HepG2 (cell line): Measurements from ENCODE around the gene ARHGAP15. TPM values are rescaled to one million over a fixed set of nuclear protein-coding genes. Genes with fewer than 3 reads are reported as not detected.

Experiments
- ATAC-seq: fragments of 200-7000 bp; cut with Tn5 transposase; 3 replicates; pipeline ENCODE4 v1.9.1; 2020; ENCODE audit warnings: mild to moderate bottlenecking, moderate library complexity
- BruUV-seq: library from RNA; stranded (reverse); fragments of 400-500 nt; replicated peaks from 2 replicates; lab custom pipeline; 2021; lab: Mats Ljungman, UMichigan
- CTCF ChIA-PET: fragments of 300-600 bp; formaldehyde crosslinking; extraction: SDS; loops from one replicate; lab custom pipeline; 2021; ENCODE audit warnings: low total read pairs, inconsistent platforms, low intra/inter-chr PET ratio; lab: Yijun Ruan, JAX
- POLR2A ChIA-PET: fragments of 350-600 bp; sonication (Branson Sonifier 250); formaldehyde crosslinking; loops from one replicate; lab custom pipeline; 2020; ENCODE audit warnings: antibody characterized with exemption, inconsistent platforms; lab: Yijun Ruan, JAX
- DNase-seq: peaks from one replicate; pipeline ENCODE4 v3.0.0-alpha.2; 2015; ENCODE audit warnings: low spot score
- FAIRE-seq: peaks from 3 replicates; lab custom pipeline; 2011; peaks lifted over from hg19 to GRCh38; lab: Jason Lieb, UNC
- H2AFZ ChIP-seq: one replicate; pipeline ENCODE4 v1.6.1; 2011; ENCODE audit warnings: low read length, inconsistent platforms
- H3K27ac ChIP-seq: fragments of 300-600 bp; 3 replicates; pipeline ENCODE4 v1.8.0; 2011; ENCODE audit warnings: mixed run types, mild to moderate bottlenecking, mixed read lengths, low read length, inconsistent platforms; ENCODE audit not compliant: insufficient read depth; ENCODE audit errors: extremely low read length
- H3K27me3 ChIP-seq, 2 experiments: fragments of 200-600 bp in 1 of 2; 2 replicates in 1 of 2; 3 replicates in 1 of 2; pipeline versions ENCODE4 v1.6.0 to v1.8.0; 2011; ENCODE audit warnings: low read length in 2 of 2, mild to moderate bottlenecking in 2 of 2, moderate library complexity in 2 of 2, inconsistent platforms in 1 of 2; ENCODE audit not compliant: insufficient read depth in 2 of 2, control insufficient read depth in 1 of 2
- H3K36me3 ChIP-seq, 2 experiments: fragments of 200-600 bp in 1 of 2; replicated peaks in 1 of 2; 2 replicates in 1 of 2; 3 replicates in 1 of 2; pipeline versions ENCODE4 v1.5.1 to v1.8.0; 2011; ENCODE audit warnings: low read length in 2 of 2, inconsistent platforms in 1 of 2; ENCODE audit not compliant: insufficient read depth in 2 of 2, control insufficient read depth in 1 of 2
- H3K4me1 ChIP-seq: 2 replicates; pipeline ENCODE4 v1.5.1; 2012; ENCODE audit warnings: low read length, inconsistent platforms; ENCODE audit not compliant: insufficient read depth
- H3K4me2 ChIP-seq: 2 replicates; pipeline ENCODE4 v1.6.0; 2011; ENCODE audit warnings: low read depth, low read length, inconsistent platforms
- H3K4me3 ChIP-seq, 3 experiments: fragments of 200-600 bp in 1 of 3; sonication (generic), shearing (Covaris generic) in 1 of 3; replicated peaks in 1 of 3; 2 replicates each; pipeline ENCODE4 v1.5.1; 2011 to 2016; ENCODE audit warnings: low read length in 3 of 3, inconsistent platforms in 2 of 3, low read depth in 2 of 3, mild to moderate bottlenecking in 2 of 3, control low read depth in 1 of 3, mixed read lengths in 1 of 3; ENCODE audit not compliant: insufficient read depth in 1 of 3
- H3K79me2 ChIP-seq: one replicate; pipeline ENCODE4 v1.6.1; 2011; ENCODE audit warnings: low read length, inconsistent platforms; ENCODE audit not compliant: insufficient read depth
- H3K9ac ChIP-seq: 2 replicates; pipeline ENCODE4 v1.6.0; 2011; ENCODE audit warnings: mild to moderate bottlenecking, low read depth, low read length, inconsistent platforms; ENCODE audit not compliant: insufficient read depth
- H3K9me3 ChIP-seq: 2 replicates; pipeline ENCODE4 v1.5.1; 2012; ENCODE audit warnings: mild to moderate bottlenecking, low read length
- H4K20me1 ChIP-seq: 2 replicates; pipeline ENCODE4 v1.6.0; 2011; ENCODE audit warnings: inconsistent platforms, mild to moderate bottlenecking, low read length, moderate library complexity; ENCODE audit not compliant: insufficient read depth
- ARID3A ChIP-seq: IDR thresholded peaks from 2 replicates; pipeline ENCODE4 v1.6.1; 2012; ENCODE audit warnings: low read depth, low read length, improper control_type of control experiment
- ARNT ChIP-seq: fragments of 450-650 bp; IDR thresholded peaks from 2 replicates; pipeline ENCODE4 v1.6.1; 2017
- DBP ChIP-seq: sonication (generic); formaldehyde crosslinking; IDR thresholded peaks from 2 replicates; pipeline ENCODE4 v1.4.0; 2020; ENCODE audit warnings: missing genetic modification reagents; ENCODE audit errors: not compliant biosample characterization
- GLI4 ChIP-seq: sonication (generic); formaldehyde crosslinking; IDR thresholded peaks from 2 replicates; pipeline ENCODE4 v1.5.1; 2020; ENCODE audit warnings: missing genetic modification reagents, mild to moderate bottlenecking, moderate library complexity, borderline replicate concordance
- HOXA5 ChIP-seq: sonication (generic); formaldehyde crosslinking; IDR thresholded peaks from 2 replicates; pipeline ENCODE4 v1.4.0; 2020; ENCODE audit warnings: missing genetic modification reagents
- MBNL3 ChIP-seq: fragments of 250-450 bp; sonication (Bioruptor Pico); conservative IDR thresholded peaks from 2 replicates; pipeline ENCODE4 v1.8.0; 2022; ENCODE audit warnings: mild to moderate bottlenecking, inconsistent platforms
- NONO ChIP-seq, 2 experiments: fragments of 450-650 bp in 1 of 2; sonication (generic) in 1 of 2; formaldehyde crosslinking in 1 of 2; IDR thresholded peaks in 1 of 2; conservative IDR thresholded peaks in 1 of 2; 2 replicates each; pipeline versions ENCODE4 v1.6.1 to v1.8.0; 2017 to 2022; ENCODE audit warnings: mild to moderate bottlenecking in 1 of 2, missing genetic modification reagents in 1 of 2, moderate library complexity in 1 of 2
- RNF219 ChIP-seq: sonication (generic); formaldehyde crosslinking; IDR thresholded peaks from 2 replicates; pipeline ENCODE4 v1.5.0; 2020; ENCODE audit warnings: mild to moderate bottlenecking, missing genetic modification reagents
- SRSF4 ChIP-seq: fragments of 200-400 bp; formaldehyde crosslinking; IDR thresholded peaks from one replicate; pipeline ENCODE4 v1.6.1; 2018; ENCODE audit warnings: mild to moderate bottlenecking, low read depth, low read length, moderate library complexity; ENCODE audit not compliant: poor library complexity, severe bottlenecking
- ZBTB43 ChIP-seq: sonication (generic); formaldehyde crosslinking; conservative IDR thresholded peaks from 2 replicates; pipeline ENCODE4 v1.4.0; 2020; ENCODE audit warnings: missing genetic modification reagents
- ZNF205 ChIP-seq: IDR thresholded peaks from 2 replicates; pipeline ENCODE4 v1.6.1; 2018; ENCODE audit warnings: missing biosample characterization, missing genetic modification reagents
- WGBS: methylation state at CpG from one replicate; pipeline ENCODE4 v1.1.6; 2017; ENCODE audit warnings: low lambda C conversion rate; 5-methylcytosine and 5-hydroxymethylcytosine counted together
- in situ Hi-C: cut with HindIII; loops from 2 replicates; pipeline ENCODE4 v1.10.0; 2017; ENCODE audit warnings: low pct_unique_long_range_greater_than_20kb; ENCODE audit not compliant: extremely low pct_ligation_motif_present
- intact Hi-C: fragments of 100-400 bp; cut with micrococcal nuclease; formaldehyde crosslinking; loops from one replicate; pipeline ENCODE4 v1.10.0; 2022; ENCODE audit not compliant: unreplicated experiment
- polyA plus RNA-seq, 8 experiments: library from polyadenylated mRNA; depleted of rRNA in 3 of 8; stranded (reverse) in 7 of 8; unstranded in 1 of 8; fragments of >200 nt; fragmentation: Illumina TruSeq in 4 of 8; extraction: Trizol in 4 of 8; gene quantifications; 2 replicates each; pipeline versions ENCODE4 v1.2.1 to v1.2.3, GENCODE V29; 2011 to 2016; ENCODE audit warnings: low read depth in 4 of 8, missing spikeins in 1 of 8, mixed read lengths in 1 of 8; ENCODE audit not compliant: insufficient read depth in 1 of 8
- total RNA-seq, 5 experiments: library from RNA; depleted of rRNA; stranded (reverse); fragments of >200 nt; fragmentation: Illumina TruSeq; extraction: Trizol; gene quantifications; 2 replicates each; pipeline ENCODE4 v1.2.3, GENCODE V29; 2016; ENCODE audit warnings: low read depth in 1 of 5

The ARHGAP15 gene
- total and polyA plus RNA-seq, 2 of the 13 experiments (the other 11 are each of a cell fraction or from before 2014, with no cell fraction given): 0.04 TPM; not detected in 1

- H3K27me3 ChIP-seq: no peaks in the 10 kb centered on the region
- WGBS: 3% methylated on average over 2 of the region's 2 CpGs
- H3K9ac ChIP-seq: no peak overlapping the region
- CTCF ChIA-PET: no interaction called here
- no peak overlapping the region for H3K4me2 ChIP-seq
- intact Hi-C loops: no loop called here
- TF ChIP-seq GLI4 (CRISPR knock-in tag) (no peak), MBNL3 (CRISPR knock-in tag) (no peak), ARID3A (no peak)
- TF ChIP-seq, all 625 proteins: peak for 0
- ATAC-seq (no peak), FAIRE-seq (no peak), DNase-seq (no peak)
- H2AFZ ChIP-seq: no peak overlapping the region
- no peaks in the 10 kb centered on the region for H3K79me2 ChIP-seq
- POLR2A ChIA-PET: no interaction called here
- H3K4me1 ChIP-seq: no peaks in the 10 kb centered on the region
- no peaks in the 10 kb centered on the region for H4K20me1 ChIP-seq
- in situ Hi-C loops: no loop called here
- H3K4me3 ChIP-seq: no peak overlapping the region
- H3K27ac ChIP-seq: no peak overlapping the region
- no peaks in the 10 kb centered on the region for H3K36me3 ChIP-seq
- BruUV-seq: no TSS peak
- no peaks in the 10 kb centered on the region for H3K9me3 ChIP-seq
Observed at GRCh38 chr2:143700865-143701264, 571.6 kb downstream of the ARHGAP15 start.

GRCh38 chr2:143701785-143702184 is 572.6 kb downstream of the ARHGAP15 start:
- no TSS peak for BruUV-seq
- in situ Hi-C loops (no loop called here), intact Hi-C loops (no loop called here)
- no peak for DNase-seq
- no peak overlapping the region for H3K27ac ChIP-seq
- WGBS: 0% methylated on average over 1 of the region's 1 CpG
- no peaks in the 10 kb centered on the region for H3K79me2 ChIP-seq
- POLR2A ChIA-PET: no interaction called here
- H2AFZ ChIP-seq: no peak overlapping the region
- no peak overlapping the region for H3K4me2 ChIP-seq
- no peaks in the 10 kb centered on the region for H3K36me3 ChIP-seq
- no peak for FAIRE-seq
- no peak for ATAC-seq
- no peaks in the 10 kb centered on the region for H3K27me3 ChIP-seq
- no peak overlapping the region for H3K9ac ChIP-seq
- no peaks in the 10 kb centered on the region for H4K20me1 ChIP-seq
- CTCF ChIA-PET: no interaction called here
- H3K9me3 ChIP-seq: no peaks in the 10 kb centered on the region
- no peaks in the 10 kb centered on the region for H3K4me1 ChIP-seq
- H3K4me3 ChIP-seq: no peak overlapping the region
- no peak for TF ChIP-seq ARNT
- TF ChIP-seq HOXA5 (CRISPR knock-in tag): no peak
- TF ChIP-seq NONO (IDR thresholded peaks at IDR 0.05): no peak
- no peak for TF ChIP-seq NONO (CRISPR knock-in tag; conservative IDR thresholded peaks at IDR 0.05)
- no peak for TF ChIP-seq SRSF4
- no peak for TF ChIP-seq RNF219 (CRISPR knock-in tag)
- TF ChIP-seq DBP (CRISPR knock-in tag): no peak
- TF ChIP-seq ZNF205 (CRISPR knock-in tag): no peak
- no peak for TF ChIP-seq ZBTB43 (CRISPR knock-in tag)
